Activated CD4-positive, alpha-beta T cell treated with anti-CD3 and anti-CD28 coated beads for 48 hours (primary cell): Measurements from ENCODE around the gene LRRC8D.

Experiments
- DNase-seq: peaks from one replicate; pipeline ENCODE4 v3.0.0-alpha.2; 2020

Gene LRRC8D

DNA sequence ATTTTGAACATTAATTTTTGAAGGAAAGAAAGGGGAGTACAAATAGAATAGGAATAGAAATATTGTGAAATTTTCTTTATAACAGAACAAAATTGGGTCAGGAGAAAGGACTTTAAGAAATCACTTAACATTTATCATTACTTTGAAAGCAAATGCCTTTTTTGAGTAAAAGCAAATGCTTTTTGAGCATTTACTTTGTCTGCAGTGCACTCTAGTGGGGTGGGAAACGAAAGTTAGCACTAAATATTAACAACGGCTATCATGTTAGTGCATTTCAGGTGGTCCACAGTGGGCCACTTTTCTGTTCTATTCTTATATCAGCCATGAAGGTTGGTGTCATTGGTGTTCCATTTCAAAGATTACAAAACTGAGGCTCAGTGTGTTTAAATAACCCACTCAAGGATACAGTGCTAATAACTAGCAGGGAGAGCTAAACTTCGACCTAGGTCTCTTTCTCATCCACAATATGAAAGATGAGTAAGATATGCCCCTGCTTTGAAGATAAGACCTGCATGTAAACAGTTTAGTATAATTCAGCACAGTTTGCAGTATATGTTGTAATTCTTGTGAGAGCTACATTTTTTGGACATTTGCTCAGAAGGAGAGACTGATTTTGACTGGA is 13.4 kb downstream of the LRRC8D start:
- no peak for DNase-seq

GRCh38 chr1:89836252-89837035 is 15.6 kb downstream of the LRRC8D start:
- DNase-seq, result no peak

DNA sequence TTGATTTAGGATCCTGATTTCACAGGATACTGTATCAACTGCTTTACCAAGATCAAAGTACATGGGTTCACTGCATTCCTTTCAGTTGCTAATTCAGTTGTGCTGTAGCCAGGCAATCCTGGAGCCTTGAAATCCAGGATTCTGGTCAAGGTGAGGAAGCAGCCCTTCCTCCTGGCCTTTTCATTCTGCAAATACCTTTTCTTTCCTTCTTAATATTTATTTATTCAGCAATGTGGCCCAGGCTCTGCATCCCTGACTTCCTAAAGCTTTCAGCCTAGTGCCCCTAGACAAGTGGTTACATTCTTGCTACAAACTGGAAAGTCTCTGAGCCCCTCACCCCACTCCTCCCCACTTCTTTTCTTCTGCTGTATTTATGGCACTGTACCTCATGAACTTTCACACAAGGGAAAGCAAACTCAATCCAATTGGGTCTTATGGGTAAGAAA is 16.2 kb downstream of the LRRC8D start:
- DNase-seq, result no peak

GRCh38 chr1:89837510-89837909 is 16.7 kb downstream of the LRRC8D start:
- no peak for DNase-seq

- DNase-seq, result no peak
Observed at GRCh38 chr1:89839516-89839915, 18.7 kb downstream of the LRRC8D start.

DNA sequence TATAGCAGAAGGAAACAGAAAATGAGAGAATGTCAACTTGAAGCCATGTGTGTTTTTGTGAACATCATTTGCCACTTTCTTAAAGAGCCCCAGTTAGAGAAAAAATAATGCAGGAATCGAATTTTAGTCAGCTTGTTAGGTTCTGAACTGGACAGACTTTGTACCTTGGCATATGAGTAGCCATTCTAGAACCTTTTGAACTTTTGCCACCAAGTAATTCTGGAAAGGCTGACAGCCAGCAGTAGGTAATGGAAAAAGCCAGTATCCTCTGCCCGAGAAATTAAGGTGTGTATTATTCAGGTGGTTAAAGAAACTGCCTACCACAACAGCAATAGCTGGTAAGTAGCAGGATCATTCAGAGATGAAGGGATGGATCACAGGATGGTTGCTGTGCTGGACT is 20.7 kb downstream of the LRRC8D start:
- no peak for DNase-seq

GRCh38 chr1:89842567-89843272 is 21.9 kb downstream of the LRRC8D start:
- DNase-seq, result peak; percentile 7

DNA sequence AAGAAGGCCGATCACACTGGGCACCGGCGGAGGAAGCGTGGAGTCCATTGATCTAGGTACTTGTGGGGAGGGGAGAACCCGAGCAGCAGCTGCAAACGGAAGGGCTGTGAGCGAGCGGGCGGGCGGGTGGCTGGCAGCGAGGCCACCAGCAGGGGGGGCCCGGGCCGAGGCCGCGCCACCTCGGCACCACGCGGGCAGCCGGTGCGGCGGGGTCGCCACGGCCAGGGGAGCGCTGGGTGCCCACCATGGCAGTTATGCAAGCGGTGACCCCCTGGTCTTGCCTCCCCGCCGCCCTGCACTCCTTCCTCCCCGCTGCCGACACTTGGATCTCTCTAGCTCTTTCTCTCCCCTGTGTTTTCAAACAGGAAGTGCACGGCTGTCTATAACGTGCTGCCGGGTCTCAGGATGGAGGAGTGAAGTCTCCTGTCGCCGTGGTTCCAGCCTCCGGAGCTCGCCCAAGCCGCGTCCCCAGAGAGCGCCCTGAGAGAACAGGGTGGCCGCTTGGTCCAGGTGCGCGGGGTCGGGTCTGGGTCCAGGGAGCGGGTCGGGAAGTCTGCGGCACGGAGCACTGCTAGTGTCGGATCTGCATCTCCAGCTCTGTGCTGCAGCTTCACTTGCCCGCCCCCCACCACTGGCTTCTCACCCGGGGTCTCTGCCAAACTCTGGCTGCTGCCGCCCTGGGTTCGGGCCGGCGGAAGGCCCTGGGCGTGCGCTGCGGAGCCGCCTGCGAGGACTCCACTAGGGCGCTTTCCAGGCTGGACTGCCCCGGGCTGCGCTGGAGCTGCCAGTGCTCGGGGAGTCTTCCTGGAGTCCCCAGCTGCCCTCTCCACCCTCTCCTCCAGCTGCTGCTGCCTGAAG is 22.7 kb downstream of the LRRC8D start:
- DNase-seq, result peak; percentile 87

DNA sequence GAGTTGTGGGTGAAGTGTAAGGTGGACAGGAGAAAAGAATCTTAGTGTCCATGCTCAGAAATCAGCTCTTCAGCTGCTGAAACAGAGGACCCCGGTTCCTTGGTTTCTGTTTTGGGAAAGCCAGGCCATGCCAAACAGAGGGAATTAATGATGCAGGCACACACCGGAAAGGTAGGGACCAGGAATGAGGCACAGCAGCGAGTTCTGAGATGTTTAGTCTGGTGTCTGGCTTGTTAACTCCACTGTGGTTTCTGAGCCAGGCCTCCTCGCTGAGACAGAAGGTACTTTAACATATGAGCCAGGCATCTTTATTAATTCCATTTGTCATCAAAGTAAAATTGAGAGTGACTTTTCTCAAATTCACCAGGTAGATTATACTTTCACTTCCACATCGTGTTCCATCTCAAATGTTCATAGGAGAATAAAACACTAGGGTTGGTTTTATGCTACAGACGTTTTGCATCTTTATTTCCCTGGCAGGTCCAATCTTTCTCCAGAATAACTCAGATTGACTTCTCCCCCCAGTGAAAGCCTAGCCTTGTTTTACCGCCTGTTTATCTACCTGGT is 23.5 kb downstream of the LRRC8D start:
- peak; percentile 62 for DNase-seq

- peak; percentile 28 for DNase-seq
Observed at GRCh38 chr1:89844860-89845259, 24.0 kb downstream of the LRRC8D start.

GRCh38 chr1:89847191-89847729 is 26.4 kb downstream of the LRRC8D start:
- DNase-seq, result no peak

DNA sequence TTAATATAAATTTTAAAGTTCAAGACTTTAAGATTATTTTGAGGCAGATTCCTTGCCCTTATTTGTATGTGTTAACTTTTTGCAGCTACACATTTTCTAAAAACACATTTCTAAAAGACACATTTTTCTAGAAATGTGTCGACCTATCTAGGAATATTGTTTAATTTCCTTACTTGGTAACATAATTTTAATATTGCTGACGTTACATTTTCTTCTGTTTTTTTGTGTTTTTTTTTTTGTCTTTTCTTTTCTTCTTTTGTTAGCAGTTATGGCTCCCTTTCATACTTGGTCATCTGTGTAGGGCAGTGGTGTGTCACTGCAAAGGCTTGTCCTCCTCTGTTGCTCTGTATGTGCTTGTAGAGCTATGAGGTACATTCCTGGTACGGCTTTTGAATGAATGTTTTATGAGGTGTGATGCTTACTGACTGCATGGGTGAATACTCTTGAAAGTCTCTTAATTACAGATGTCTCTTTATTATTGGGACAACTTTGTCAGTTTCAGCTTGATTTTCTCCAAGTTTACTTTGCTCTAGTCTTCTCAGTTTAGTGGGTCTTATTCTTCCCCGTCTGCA is 30.1 kb downstream of the LRRC8D start:
- DNase-seq, result no peak

DNA sequence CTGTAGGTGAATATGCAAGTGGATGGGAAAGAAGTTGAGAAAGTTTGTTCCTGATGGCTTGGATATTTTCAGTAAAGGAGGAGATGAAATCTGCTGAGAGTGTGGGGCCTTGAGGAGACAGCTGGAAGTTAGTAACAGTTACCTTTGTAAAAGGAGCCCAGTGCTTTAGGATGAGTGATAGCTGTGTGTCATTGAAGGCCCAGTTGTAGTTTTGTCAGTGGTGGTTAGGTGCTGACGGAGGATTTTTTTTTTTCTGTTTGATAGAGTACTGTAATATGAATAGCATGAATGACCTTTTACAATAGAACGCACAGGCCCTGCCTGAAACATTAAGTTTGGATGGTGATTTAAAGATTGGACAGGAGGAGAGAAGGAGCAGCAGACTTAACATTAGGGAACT is 33.3 kb downstream of the LRRC8D start:
- DNase-seq, result no peak

DNA sequence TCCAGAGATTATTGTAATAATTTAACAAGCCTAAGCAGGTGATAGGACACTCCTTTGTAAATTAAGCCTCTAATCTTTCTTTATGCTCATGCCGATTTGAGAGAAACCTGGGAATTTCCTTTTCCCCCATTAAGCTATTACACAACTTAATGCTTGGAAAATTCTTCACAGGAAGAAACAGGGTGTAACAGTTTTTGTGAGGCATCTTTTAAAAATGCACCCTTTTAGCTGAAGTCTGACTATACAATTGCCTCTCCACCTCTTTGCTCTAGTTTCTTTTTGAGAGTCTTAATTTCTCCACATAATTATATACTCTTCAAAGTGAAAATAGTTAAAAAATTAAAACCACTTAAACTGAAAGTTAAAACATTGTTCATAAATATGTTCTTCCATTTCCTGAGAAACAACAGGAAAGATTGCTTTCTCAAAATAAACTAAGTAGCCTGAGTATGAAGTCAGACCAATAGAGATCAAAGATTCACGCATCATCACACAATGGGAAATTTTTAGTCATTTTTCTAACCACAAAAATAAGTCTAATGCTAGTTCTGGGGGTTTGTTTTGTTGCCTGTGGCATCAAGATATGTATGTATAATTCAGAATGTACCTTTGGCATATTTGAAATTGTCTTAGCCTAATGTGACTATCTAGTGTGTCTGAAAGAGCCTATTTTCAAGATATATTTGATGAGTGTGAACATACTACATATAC is 34.7 kb downstream of the LRRC8D start:
- no peak for DNase-seq

GRCh38 chr1:89863165-89863830 is 42.5 kb downstream of the LRRC8D start:
- no peak for DNase-seq

GRCh38 chr1:89865498-89866382 is 44.9 kb downstream of the LRRC8D start:
- no peak for DNase-seq

- no peak for DNase-seq
Observed at GRCh38 chr1:89866568-89866967, 45.7 kb downstream of the LRRC8D start.

DNA sequence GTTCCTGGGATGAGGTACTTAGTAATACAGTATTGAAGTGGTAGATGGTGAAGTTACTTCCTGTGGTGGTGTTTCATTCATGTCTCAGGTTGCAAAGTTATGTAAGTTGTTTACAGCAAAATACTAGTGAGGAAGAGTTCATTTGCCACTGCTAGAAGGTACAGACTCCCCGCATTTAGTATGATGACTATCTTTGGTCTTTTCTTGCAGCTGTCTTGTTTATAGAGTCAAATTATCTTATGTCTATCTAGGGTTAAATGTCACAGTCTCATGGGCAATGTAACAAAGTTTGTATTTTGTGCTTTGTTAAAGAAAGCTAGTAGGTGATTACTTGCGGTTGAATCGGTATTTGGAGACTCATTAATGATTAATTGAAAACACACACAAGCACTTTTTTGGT is 50.2 kb downstream of the LRRC8D start:
- DNase-seq, result no peak

- DNase-seq, result no peak
Observed at GRCh38 chr1:89871768-89872473, 51.1 kb downstream of the LRRC8D start.
